ENCODE results near the gene DSCAML1.

DSCAML1 gene

GRCh38 chr11:117442869-117443239 is 354.2 kb downstream of the DSCAML1 start:
- H3K27ac Mint-ChIP-seq: no peak overlapping the region
- H3K27me3 Mint-ChIP-seq (ENCODE audit: low read depth): peaks cover 15% of the 10 kb centered on the region
- no peaks in the 10 kb centered on the region for H3K9me3 Mint-ChIP-seq
- H3K4me3 Mint-ChIP-seq: no peak overlapping the region
- H3K36me3 Mint-ChIP-seq (ENCODE audit: low read depth): no peaks in the 10 kb centered on the region
- H3K4me1 Mint-ChIP-seq (ENCODE audit: low read depth): no peaks in the 10 kb centered on the region

- Mint-ChIP-seq H3K27ac (no peak overlapping the region), H3K36me3 (ENCODE audit: low read depth) (no peaks in the 10 kb centered on the region), H3K9me3 (no peaks in the 10 kb centered on the region), H3K4me3 (no peak overlapping the region), H3K27me3 (ENCODE audit: low read depth) (peaks cover 15% of the 10 kb centered on the region), H3K4me1 (ENCODE audit: low read depth) (no peaks in the 10 kb centered on the region)
Measured at GRCh38 chr11:117442049-117442868, 354.8 kb downstream of the DSCAML1 start.

- Mint-ChIP-seq H3K4me1 (ENCODE audit: low read depth) (no peaks in the 10 kb centered on the region), H3K27ac (no peak overlapping the region), H3K4me3 (no peak overlapping the region), H3K27me3 (ENCODE audit: low read depth) (peaks cover 16% of the 10 kb centered on the region), H3K9me3 (no peaks in the 10 kb centered on the region), H3K36me3 (ENCODE audit: low read depth) (no peaks in the 10 kb centered on the region)
Measured at GRCh38 chr11:117441146-117441975, 355.7 kb downstream of the DSCAML1 start.

GRCh38 chr11:117440258-117440657 is 356.8 kb downstream of the DSCAML1 start:
- no peaks in the 10 kb centered on the region for H3K9me3 Mint-ChIP-seq
- peaks cover 25% of the 10 kb centered on the region for H3K27me3 Mint-ChIP-seq (ENCODE audit: low read depth)
- H3K36me3 Mint-ChIP-seq (ENCODE audit: low read depth): no peaks in the 10 kb centered on the region

GRCh38 chr11:117439256-117439655 is 357.8 kb downstream of the DSCAML1 start:
- Mint-ChIP-seq H3K36me3 (ENCODE audit: low read depth) (no peaks in the 10 kb centered on the region), H3K27ac (no peak overlapping the region), H3K27me3 (ENCODE audit: low read depth) (peaks cover 19% of the 10 kb centered on the region), H3K4me3 (no peak overlapping the region), H3K9me3 (no peaks in the 10 kb centered on the region), H3K4me1 (ENCODE audit: low read depth) (no peaks in the 10 kb centered on the region)

More at GRCh38 chr11:117440258-117440657, 356.8 kb downstream of the DSCAML1 start:
- Mint-ChIP-seq H3K4me3 (no peak overlapping the region), H3K27ac (no peak overlapping the region), H3K4me1 (ENCODE audit: low read depth) (no peaks in the 10 kb centered on the region)

GRCh38 chr11:117438371-117439000 is 358.5 kb downstream of the DSCAML1 start:
- H3K27me3 Mint-ChIP-seq (ENCODE audit: low read depth): peaks cover 14% of the 10 kb centered on the region
- H3K4me3 Mint-ChIP-seq: no peak overlapping the region
- no peaks in the 10 kb centered on the region for H3K4me1 Mint-ChIP-seq (ENCODE audit: low read depth)
- H3K36me3 Mint-ChIP-seq (ENCODE audit: low read depth): no peaks in the 10 kb centered on the region
- no peaks in the 10 kb centered on the region for H3K9me3 Mint-ChIP-seq
- no peak overlapping the region for H3K27ac Mint-ChIP-seq

- Mint-ChIP-seq H3K27ac (no peak overlapping the region), H3K27me3 (ENCODE audit: low read depth) (peaks cover 14% of the 10 kb centered on the region), H3K9me3 (no peaks in the 10 kb centered on the region), H3K36me3 (ENCODE audit: low read depth) (no peaks in the 10 kb centered on the region), H3K4me1 (ENCODE audit: low read depth) (no peaks in the 10 kb centered on the region), H3K4me3 (no peak overlapping the region)
Measured at GRCh38 chr11:117437791-117438130, 359.3 kb downstream of the DSCAML1 start.

- Mint-ChIP-seq H3K4me1 (ENCODE audit: low read depth) (no peaks in the 10 kb centered on the region), H3K36me3 (ENCODE audit: low read depth) (no peaks in the 10 kb centered on the region), H3K4me3 (no peak overlapping the region), H3K27me3 (ENCODE audit: low read depth) (peaks cover 13% of the 10 kb centered on the region), H3K9me3 (no peaks in the 10 kb centered on the region), H3K27ac (no peak overlapping the region)
Measured at GRCh38 chr11:117437041-117437790, 359.8 kb downstream of the DSCAML1 start.

GRCh38 chr11:117435326-117435725 is 361.7 kb downstream of the DSCAML1 start:
- Mint-ChIP-seq H3K27me3 (ENCODE audit: low read depth) (peaks cover 10% of the 10 kb centered on the region), H3K9me3 (no peaks in the 10 kb centered on the region), H3K4me1 (ENCODE audit: low read depth) (no peaks in the 10 kb centered on the region), H3K36me3 (ENCODE audit: low read depth) (no peaks in the 10 kb centered on the region), H3K4me3 (no peak overlapping the region), H3K27ac (no peak overlapping the region)

- H3K4me1 Mint-ChIP-seq (ENCODE audit: low read depth): no peaks in the 10 kb centered on the region
- no peak overlapping the region for H3K27ac Mint-ChIP-seq
- peaks cover 10% of the 10 kb centered on the region for H3K27me3 Mint-ChIP-seq (ENCODE audit: low read depth)
- no peak overlapping the region for H3K4me3 Mint-ChIP-seq
- H3K9me3 Mint-ChIP-seq: no peaks in the 10 kb centered on the region
- H3K36me3 Mint-ChIP-seq (ENCODE audit: low read depth): no peaks in the 10 kb centered on the region
Measured at GRCh38 chr11:117434481-117434880, 362.5 kb downstream of the DSCAML1 start.

GRCh38 chr11:117433717-117434116 is 363.3 kb downstream of the DSCAML1 start:
- no peak overlapping the region for H3K27ac Mint-ChIP-seq
- H3K4me3 Mint-ChIP-seq: no peak overlapping the region
- H3K36me3 Mint-ChIP-seq (ENCODE audit: low read depth): no peaks in the 10 kb centered on the region
- H3K4me1 Mint-ChIP-seq (ENCODE audit: low read depth): no peaks in the 10 kb centered on the region
- H3K9me3 Mint-ChIP-seq: no peaks in the 10 kb centered on the region
- H3K27me3 Mint-ChIP-seq (ENCODE audit: low read depth): peaks cover 10% of the 10 kb centered on the region

GRCh38 chr11:117431436-117431835 is 365.6 kb downstream of the DSCAML1 start:
- Mint-ChIP-seq H3K9me3 (no peaks in the 10 kb centered on the region), H3K36me3 (ENCODE audit: low read depth) (no peaks in the 10 kb centered on the region), H3K27me3 (ENCODE audit: low read depth) (peaks cover 10% of the 10 kb centered on the region), H3K4me1 (ENCODE audit: low read depth) (no peaks in the 10 kb centered on the region), H3K4me3 (no peak overlapping the region), H3K27ac (no peak overlapping the region)

- Mint-ChIP-seq H3K9me3 (no peaks in the 10 kb centered on the region), H3K27me3 (ENCODE audit: low read depth) (no peaks in the 10 kb centered on the region), H3K36me3 (ENCODE audit: low read depth) (no peaks in the 10 kb centered on the region), H3K4me1 (ENCODE audit: low read depth) (no peaks in the 10 kb centered on the region), H3K27ac (no peak overlapping the region), H3K4me3 (no peak overlapping the region)
Measured at GRCh38 chr11:117430293-117430955, 366.6 kb downstream of the DSCAML1 start.

GRCh38 chr11:117428856-117429229 is 368.2 kb downstream of the DSCAML1 start:
- Mint-ChIP-seq H3K27ac (no peak overlapping the region), H3K4me3 (no peak overlapping the region), H3K27me3 (ENCODE audit: low read depth) (no peaks in the 10 kb centered on the region), H3K36me3 (ENCODE audit: low read depth) (no peaks in the 10 kb centered on the region), H3K4me1 (ENCODE audit: low read depth) (no peaks in the 10 kb centered on the region), H3K9me3 (no peaks in the 10 kb centered on the region)

Data from T-helper 1 cell treated with Interleukin-12 subunit alpha and Interleukin-12 subunit beta and Interleukin-4 antibody, amounts not matched to agents 30 μg/mL and 1 μg/mL, for 36 hours (primary cell).